HG02763 (cell line): ENCODE data around the gene RDH13.

Source experiments
- ATAC-seq: cut with Tn5 transposase; IDR thresholded peaks from one replicate; pipeline ENCODE4 v1.9.1; 2021; ENCODE audit warnings: mild to moderate bottlenecking, moderate library complexity; ENCODE audit not compliant: unreplicated experiment

RDH13 gene

GRCh38 chr19:55092423-55093318 is 29.7 kb upstream of the RDH13 start:
- no peak for ATAC-seq

GRCh38 chr19:55091955-55092354 is 29.0 kb upstream of the RDH13 start:
- no peak for ATAC-seq

- no peak for ATAC-seq
Measured at GRCh38 chr19:55091126-55091910, 28.4 kb upstream of the RDH13 start.

- no peak for ATAC-seq
Measured at GRCh38 chr19:55090564-55090963, 27.6 kb upstream of the RDH13 start.

- ATAC-seq: no peak
Measured at GRCh38 chr19:55089342-55089944, 26.5 kb upstream of the RDH13 start.

- ATAC-seq: no peak
Measured at GRCh38 chr19:55088543-55089341, 25.8 kb upstream of the RDH13 start.

GRCh38 chr19:55088021-55088451 is 25.1 kb upstream of the RDH13 start:
- ATAC-seq: no peak

GRCh38 chr19:55087542-55087901 is 24.6 kb upstream of the RDH13 start:
- no peak for ATAC-seq

- no peak for ATAC-seq
Measured at GRCh38 chr19:55086730-55087541, 24.0 kb upstream of the RDH13 start.

- no peak for ATAC-seq
Measured at GRCh38 chr19:55085923-55086715, 23.2 kb upstream of the RDH13 start.

- no peak for ATAC-seq
Measured at GRCh38 chr19:55084416-55084815, 21.5 kb upstream of the RDH13 start.

- ATAC-seq: no peak
Measured at GRCh38 chr19:55083004-55083850, 20.3 kb upstream of the RDH13 start.

- no peak for ATAC-seq
Measured at GRCh38 chr19:55082020-55082851, 19.3 kb upstream of the RDH13 start.

- ATAC-seq: no peak
Measured at GRCh38 chr19:55081770-55082019, 18.7 kb upstream of the RDH13 start.

GRCh38 chr19:55080968-55081769 is 18.2 kb upstream of the RDH13 start:
- no peak for ATAC-seq

- no peak for ATAC-seq
Measured at GRCh38 chr19:55080121-55080967, 17.4 kb upstream of the RDH13 start.
